Endothelial cell of umbilical vein (primary cell): ENCODE measurements around the gene FBXL13. TPM values are rescaled to one million over a fixed set of nuclear protein-coding genes. Genes with fewer than 3 reads are reported as not detected.

Source experiments
- BruUV-seq: library from RNA; stranded (reverse); fragments of 400-500 nt; replicated peaks from 2 replicates; lab custom pipeline; 2021; lab: Mats Ljungman, UMichigan
- CTCF ChIA-PET: fragments of 300-600, 350-600 bp; sonication (Branson Sonifier 250); formaldehyde crosslinking; loops from one replicate; lab custom pipeline; 2021; ENCODE audit warnings: antibody characterized with exemption, inconsistent platforms; lab: Charles Lee
- POLR2A ChIA-PET: fragments of 300-600, 350-600 bp; sonication (Branson Sonifier 250); formaldehyde crosslinking; loops from one replicate; lab custom pipeline; 2021; ENCODE audit warnings: antibody characterized with exemption, inconsistent platforms; lab: Charles Lee
- DNase-seq: peaks from one replicate; pipeline ENCODE4 v3.0.0-alpha.2; 2011; ENCODE audit warnings: low read depth, low spot score
- FAIRE-seq: peaks from 2 replicates; lab custom pipeline; 2011; peaks lifted over from hg19 to GRCh38; lab: Jason Lieb, UNC
- H2AFZ ChIP-seq: 2 replicates; pipeline ENCODE4 v1.6.0; 2012; ENCODE audit warnings: low read depth, low read length, control low read depth, inconsistent platforms
- H3K27ac ChIP-seq: 2 replicates; pipeline ENCODE4 v1.5.1; 2011; ENCODE audit warnings: low read depth, mild to moderate bottlenecking, control low read depth, low read length, moderate library complexity; ENCODE audit not compliant: insufficient read depth
- H3K27me3 ChIP-seq, 2 experiments: 2 replicates each; pipeline versions ENCODE4 v1.6.0 to v1.6.1; 2011; ENCODE audit warnings: low read length in 2 of 2, mixed read lengths in 1 of 2; ENCODE audit not compliant: control insufficient read depth in 2 of 2, insufficient read depth in 2 of 2
- H3K36me3 ChIP-seq, 2 experiments: 2 replicates in 1 of 2; 3 replicates in 1 of 2; pipeline ENCODE4 v1.5.1; 2011; ENCODE audit warnings: low read length in 2 of 2, mild to moderate bottlenecking in 1 of 2, moderate library complexity in 1 of 2; ENCODE audit not compliant: control insufficient read depth in 2 of 2, insufficient read depth in 2 of 2; ENCODE audit errors: extremely low read depth in 1 of 2
- H3K4me1 ChIP-seq: 3 replicates; pipeline ENCODE4 v1.5.1; 2011; ENCODE audit warnings: mild to moderate bottlenecking, low read length; ENCODE audit not compliant: control insufficient read depth, insufficient read depth; ENCODE audit errors: extremely low read depth
- H3K4me2 ChIP-seq: 2 replicates; pipeline ENCODE4 v1.6.1; 2011; ENCODE audit warnings: low read length, control low read depth, mixed read lengths; ENCODE audit not compliant: insufficient read depth
- H3K4me3 ChIP-seq, 3 experiments: fragments of 200-600 bp in 1 of 3; sonication (generic), shearing (Covaris generic) in 1 of 3; replicated peaks in 1 of 3; 2 replicates each; pipeline ENCODE4 v1.5.1; 2011 to 2016; ENCODE audit warnings: control low read depth in 3 of 3, low read length in 3 of 3, mild to moderate bottlenecking in 2 of 3, inconsistent platforms in 1 of 3, low read depth in 1 of 3, moderate library complexity in 1 of 3; ENCODE audit not compliant: insufficient read depth in 1 of 3
- H3K79me2 ChIP-seq: 2 replicates; pipeline ENCODE4 v1.6.0; 2012; ENCODE audit warnings: low read length, inconsistent platforms; ENCODE audit not compliant: control insufficient read depth, insufficient read depth
- H3K9ac ChIP-seq: replicated peaks from 2 replicates; pipeline ENCODE3; 2011; ENCODE audit warnings: low read length, control low read depth; ENCODE audit not compliant: insufficient read depth; ENCODE audit errors: extremely low read depth
- H3K9me1 ChIP-seq: replicated peaks from 3 replicates; pipeline ENCODE4 v1.6.0; 2011; ENCODE audit warnings: mild to moderate bottlenecking, low read length; ENCODE audit not compliant: control insufficient read depth, insufficient read depth; ENCODE audit errors: extremely low read depth
- H3K9me3 ChIP-seq: replicated peaks from 2 replicates; pipeline ENCODE4 v1.5.1; 2012; ENCODE audit warnings: low read length, inconsistent platforms; ENCODE audit not compliant: control insufficient read depth, insufficient read depth
- H4K20me1 ChIP-seq: replicated peaks from 2 replicates; pipeline ENCODE3; 2011; ENCODE audit warnings: mild to moderate bottlenecking, low read length; ENCODE audit not compliant: control insufficient read depth, insufficient read depth; ENCODE audit errors: extremely low read depth
- FOS ChIP-seq: IDR thresholded peaks from 2 replicates; pipeline ENCODE4 v1.6.1; 2011; ENCODE audit warnings: mild to moderate bottlenecking, low read length, moderate library complexity, borderline replicate concordance; ENCODE audit not compliant: insufficient read depth
- GATA2 ChIP-seq: IDR thresholded peaks from 2 replicates; pipeline ENCODE4 v1.7.0; 2011; ENCODE audit warnings: low read depth, mild to moderate bottlenecking, moderate library complexity, mixed read lengths, low read length; ENCODE audit not compliant: insufficient read length, insufficient read depth
- JUN ChIP-seq: IDR thresholded peaks from 2 replicates; pipeline ENCODE4 v1.6.1; 2011; ENCODE audit warnings: borderline replicate concordance, low read depth; ENCODE audit not compliant: insufficient read length, insufficient read depth
- MAX ChIP-seq: IDR thresholded peaks from 2 replicates; pipeline ENCODE4 v1.6.1; 2011; ENCODE audit not compliant: insufficient read depth, insufficient read length
- MYC ChIP-seq: IDR thresholded peaks from one replicate; pipeline ENCODE4 v1.6.1; 2011; ENCODE audit warnings: mild to moderate bottlenecking, low read depth, low read length
- POLR2A ChIP-seq: IDR thresholded peaks from 2 replicates; pipeline ENCODE4 v1.6.1; 2012; ENCODE audit warnings: low read depth, mild to moderate bottlenecking, control low read depth, low read length
- POLR2AphosphoS5 ChIP-seq: IDR thresholded peaks from 2 replicates; pipeline ENCODE4 v1.6.1; 2012; ENCODE audit warnings: low read depth, mild to moderate bottlenecking, control low read depth, low read length, moderate library complexity; ENCODE audit not compliant: insufficient read depth
- dilution Hi-C: fragments of 300-500 bp; cut with MboI; formaldehyde crosslinking; loops from one replicate; pipeline ENCODE4 v1.15.0; 2019; ENCODE audit warnings: low sequenced_read_pairs; ENCODE audit not compliant: extremely low pct_ligation_motif_present
- intact Hi-C: fragments of 100-400 bp; cut with micrococcal nuclease; formaldehyde crosslinking; loops from one replicate; pipeline ENCODE4 v1.10.0; 2022
- polyA plus RNA-seq, 4 experiments: library from polyadenylated mRNA; depleted of rRNA in 3 of 4; stranded (reverse) in 3 of 4; unstranded in 1 of 4; fragments of >200 nt; gene quantifications; 2 replicates each; pipeline versions ENCODE4 v1.2.1 to v1.2.3, GENCODE V29; 2011 to 2012; ENCODE audit warnings: missing spikeins in 1 of 4
- total RNA-seq: library from RNA; stranded (reverse); gene quantifications from 2 replicates; pipeline ENCODE4 v1.2.3, GENCODE V29; 2021
- TF ChIP-seq, protein P1 (sequence below), 2 donors: IDR thresholded peaks; 1 replicate in 1 of 2; 2 replicates in 1 of 2; pipeline ENCODE4 v1.5.1; 2011; ENCODE audit warnings: low read length in 2 of 2, mild to moderate bottlenecking in 2 of 2, moderate library complexity in 2 of 2, control low read depth in 1 of 2, inconsistent platforms in 1 of 2, low read depth in 1 of 2; ENCODE audit not compliant: insufficient read depth in 1 of 2; ENCODE audit errors: extremely low read depth in 1 of 2

FBXL13 gene
- total and polyA plus RNA-seq, 2 donors (not counting 3 experiments of a cell fraction or from before 2014, with no cell fraction given): 3.9 to 4.6 TPM

DNA sequence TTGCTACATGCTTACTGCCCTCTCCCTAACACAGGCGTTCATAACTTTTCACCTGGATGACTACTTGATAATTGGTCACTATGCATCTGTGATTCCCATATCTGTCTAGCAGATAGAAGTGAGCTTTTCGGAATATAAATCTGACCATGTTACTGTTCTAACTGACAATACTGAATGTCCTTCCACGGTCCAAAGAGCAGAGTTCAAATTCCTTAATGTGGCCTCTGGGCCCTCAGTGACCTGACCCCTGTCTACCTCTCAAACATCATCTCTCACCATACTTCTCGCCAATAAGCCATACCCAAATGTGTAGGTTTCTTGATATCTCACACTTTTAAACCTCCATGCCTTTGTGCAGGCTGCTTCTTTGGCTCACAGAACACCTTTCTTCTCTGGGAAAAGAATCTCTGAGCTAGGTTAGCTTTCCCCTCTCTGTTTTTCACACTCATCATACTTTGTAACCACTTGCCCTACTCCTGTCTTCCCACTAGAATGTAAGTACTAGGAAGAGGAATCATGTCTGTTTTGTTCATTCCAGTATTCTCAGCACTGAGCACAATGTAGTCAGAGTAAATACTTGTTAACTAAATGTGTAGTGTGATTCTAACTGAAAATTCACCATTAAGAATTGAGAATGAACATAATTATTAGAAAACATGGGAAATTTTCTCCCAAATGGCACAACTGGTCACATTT, 201.0 kb downstream of the FBXL13 start:
- FAIRE-seq (no peak), DNase-seq (no peak)
- Histone ChIP-seq H3K27ac (peak overlapping the region; percentile 98), H3K9ac (peak overlapping the region; percentile 95), H3K4me1 (peaks cover 59% of the 10 kb centered on the region), H3K4me3 (no peak overlapping the region), H4K20me1 (no peaks in the 10 kb centered on the region), H3K79me2 (no peaks in the 10 kb centered on the region), H3K4me2 (peak overlapping the region; percentile 43), H3K9me3 (no peaks in the 10 kb centered on the region), H3K9me1 (no peaks in the 10 kb centered on the region), H3K36me3 (no peaks in the 10 kb centered on the region), H3K27me3 (no peaks in the 10 kb centered on the region), H2AFZ (no peak overlapping the region)
- intact Hi-C loops (loop anchor here (1.0 to 2.0 kb wide), 4 partner anchors 37 to 115 kb away; no protein-coding TSS in a partner anchor), dilution Hi-C loops (no loop called here)
- ChIA-PET POLR2A (interaction anchor here (0.5 to 1.6 kb wide), 3 partner anchors 37 to 258 kb away, joined by 3 to 4 read pairs (median 3); no protein-coding TSS in a partner anchor), CTCF (interaction anchor here (0.9 to 5.1 kb wide), 9 partner anchors 15 to 192 kb away, joined by 3 to 62 read pairs (median 5); no protein-coding TSS in a partner anchor)
- TSS peak; percentile 39 for BruUV-seq
- TF ChIP-seq FOS (no peak), MAX (no peak), POLR2A (no peak), MYC (no peak), JUN (no peak), GATA2 (no peak), POLR2AphosphoS5 (no peak)
- TF ChIP-seq, protein P1, sequence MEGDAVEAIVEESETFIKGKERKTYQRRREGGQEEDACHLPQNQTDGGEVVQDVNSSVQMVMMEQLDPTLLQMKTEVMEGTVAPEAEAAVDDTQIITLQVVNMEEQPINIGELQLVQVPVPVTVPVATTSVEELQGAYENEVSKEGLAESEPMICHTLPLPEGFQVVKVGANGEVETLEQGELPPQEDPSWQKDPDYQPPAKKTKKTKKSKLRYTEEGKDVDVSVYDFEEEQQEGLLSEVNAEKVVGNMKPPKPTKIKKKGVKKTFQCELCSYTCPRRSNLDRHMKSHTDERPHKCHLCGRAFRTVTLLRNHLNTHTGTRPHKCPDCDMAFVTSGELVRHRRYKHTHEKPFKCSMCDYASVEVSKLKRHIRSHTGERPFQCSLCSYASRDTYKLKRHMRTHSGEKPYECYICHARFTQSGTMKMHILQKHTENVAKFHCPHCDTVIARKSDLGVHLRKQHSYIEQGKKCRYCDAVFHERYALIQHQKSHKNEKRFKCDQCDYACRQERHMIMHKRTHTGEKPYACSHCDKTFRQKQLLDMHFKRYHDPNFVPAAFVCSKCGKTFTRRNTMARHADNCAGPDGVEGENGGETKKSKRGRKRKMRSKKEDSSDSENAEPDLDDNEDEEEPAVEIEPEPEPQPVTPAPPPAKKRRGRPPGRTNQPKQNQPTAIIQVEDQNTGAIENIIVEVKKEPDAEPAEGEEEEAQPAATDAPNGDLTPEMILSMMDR (IDR thresholded peaks at IDR 0.05; ENCODE audit: extremely low read depth in 1 of 2, insufficient read depth in 1 of 2, low read depth in 1 of 2, low read length in 2 of 2): no peak
